Activated gamma-delta T cell (primary cell): ENCODE results near the gene COLQ.
"Not testable (repeated sequence)": the region's sequence is repeated elsewhere in the genome, so short reads cannot be mapped to it uniquely, and the experiment has no call there.

ENCODE experiments used
- DNase-seq: peaks from one replicate; lab custom pipeline; 2025; lab: John Stamatoyannopoulos, UW
- total RNA-seq, 2 donors: gene quantifications; one replicate each; lab custom pipeline; 2026; lab: John Stamatoyannopoulos, UW

Gene COLQ
- 8.2 to 10.6 reads per million in 2 donors for total RNA-seq

- DNase-seq, result no peak
Observed at GRCh38 chr3:15521573-15521965, at the start of gene COLQ. Gene COLQ, minus strand, starts transcription at chr3:15521706. Its CDS starts 81 bp downstream, at chr3:15521625.

- no peak for DNase-seq
Observed at GRCh38 chr3:15563190-15563589, 41.7 kb upstream of the COLQ start.

GRCh38 chr3:15562560-15562959 lies 41.1 kb upstream of the COLQ start:
- no peak for DNase-seq

GRCh38 chr3:15558581-15558980 lies 37.1 kb upstream of the COLQ start:
- no peak for DNase-seq

GRCh38 chr3:15557511-15557946 lies 36.0 kb upstream of the COLQ start:
- DNase-seq, result no peak

- no peak for DNase-seq
Observed at GRCh38 chr3:15556512-15556911, 35.0 kb upstream of the COLQ start.

- no peak for DNase-seq
Observed at GRCh38 chr3:15553749-15554148, 32.2 kb upstream of the COLQ start.

- no peak for DNase-seq
Observed at GRCh38 chr3:15551902-15552301, 30.4 kb upstream of the COLQ start.

- no peak for DNase-seq
Observed at GRCh38 chr3:15549846-15550245, 28.3 kb upstream of the COLQ start.

GRCh38 chr3:15542614-15543013 lies 21.1 kb upstream of the COLQ start:
- no peak for DNase-seq

GRCh38 chr3:15541371-15541770 lies 19.9 kb upstream of the COLQ start:
- no peak for DNase-seq

- DNase-seq, result no peak
Observed at GRCh38 chr3:15539066-15539465, 17.6 kb upstream of the COLQ start.

GRCh38 chr3:15538345-15538744 lies 16.8 kb upstream of the COLQ start:
- no peak for DNase-seq

- DNase-seq, result no peak
Observed at GRCh38 chr3:15536856-15537255, 15.3 kb upstream of the COLQ start.

- DNase-seq, result no peak
Observed at GRCh38 chr3:15535732-15536131, 14.2 kb upstream of the COLQ start.

- not testable (repeated sequence) for DNase-seq
Observed at GRCh38 chr3:15532614-15533013, 11.1 kb upstream of the COLQ start.

GRCh38 chr3:15531346-15531745 lies 9.8 kb upstream of the COLQ start:
- DNase-seq, result no peak

GRCh38 chr3:15528854-15529537 lies 7.5 kb upstream of the COLQ start:
- no peak for DNase-seq

GRCh38 chr3:15527031-15527459 lies 5.5 kb upstream of the COLQ start:
- DNase-seq, result no peak

GRCh38 chr3:15525790-15526189 lies 4.3 kb upstream of the COLQ start:
- no peak for DNase-seq

GRCh38 chr3:15523660-15524417 lies 2.3 kb upstream of the COLQ start:
- no peak for DNase-seq

GRCh38 chr3:15522016-15522415 lies 510 bp upstream of the COLQ start:
- DNase-seq, result no peak

GRCh38 chr3:15520804-15521572 lies 518 bp downstream of the COLQ start:
- DNase-seq, result no peak
